Hindlimb muscle (tissue), 1 donor: ENCODE measurements around the gene ALX4. TPM values are rescaled to one million over a fixed set of nuclear protein-coding genes. Genes with fewer than 3 reads are reported as not detected.

Source experiments
- DNase-seq: peaks from one replicate; pipeline ENCODE4 v3.0.0-alpha.2; 2013
- polyA plus RNA-seq: library from polyadenylated mRNA; unstranded; fragments of 120-200 nt; gene quantifications from one replicate; pipeline ENCODE4 v1.2.1, GENCODE V29; 2013; ENCODE audit not compliant: insufficient read length

ALX4 gene
- polyA plus RNA-seq, 1 donor, result 1.1 TPM

- no peak for DNase-seq
These were observed 42.0 kb downstream of the ALX4 start for GRCh38 chr11:44267750-44268613.

GRCh38 chr11:44267006-44267749 lies 42.8 kb downstream of the ALX4 start:
- no peak for DNase-seq

- no peak for DNase-seq
These were observed 43.7 kb downstream of the ALX4 start for GRCh38 chr11:44266056-44266780.

GRCh38 chr11:44264761-44265160 lies 45.2 kb downstream of the ALX4 start:
- no peak for DNase-seq

GRCh38 chr11:44264438-44264749 lies 45.5 kb downstream of the ALX4 start:
- no peak for DNase-seq

GRCh38 chr11:44263738-44264437 lies 46.1 kb downstream of the ALX4 start:
- no peak for DNase-seq

- DNase-seq, result no peak
These were observed 47.9 kb downstream of the ALX4 start for GRCh38 chr11:44261800-44262591.

- no peak for DNase-seq
These were observed 49.9 kb downstream of the ALX4 start for GRCh38 chr11:44260081-44260480.

- no peak for DNase-seq
These were observed 51.0 kb downstream of the ALX4 start for GRCh38 chr11:44258839-44259420.

- DNase-seq, result no peak
These were observed 51.8 kb downstream of the ALX4 start for GRCh38 chr11:44258190-44258489.

GRCh38 chr11:44257338-44258189 lies 52.4 kb downstream of the ALX4 start:
- no peak for DNase-seq

GRCh38 chr11:44256673-44257291 lies 53.2 kb downstream of the ALX4 start:
- DNase-seq, result no peak

GRCh38 chr11:44255406-44256071 lies 54.4 kb downstream of the ALX4 start:
- DNase-seq, result no peak

- no peak for DNase-seq
These were observed 56.8 kb downstream of the ALX4 start for GRCh38 chr11:44252999-44253602.

- no peak for DNase-seq
These were observed 59.5 kb downstream of the ALX4 start for GRCh38 chr11:44250421-44250820.

GRCh38 chr11:44248109-44248508 lies 61.8 kb downstream of the ALX4 start:
- no peak for DNase-seq

- no peak for DNase-seq
These were observed 62.4 kb downstream of the ALX4 start for GRCh38 chr11:44247508-44247907.

- DNase-seq, result no peak
These were observed 63.2 kb downstream of the ALX4 start for GRCh38 chr11:44246726-44247125.

- DNase-seq, result no peak
These were observed 65.2 kb downstream of the ALX4 start for GRCh38 chr11:44244639-44245310.
